Neural cell (in vitro differentiated cells): ENCODE measurements around the gene GALNT2.

Experiments used
- EZH2 ChIP-seq: fragments of 200-600, 300-800 bp; shearing (Covaris generic), sonication (generic); IDR thresholded peaks from 2 replicates; pipeline ENCODE4 v1.6.1; 2014; ENCODE audit warnings: antibody characterized with exemption, low read length, borderline replicate concordance, mild to moderate bottlenecking; ENCODE audit not compliant: insufficient read depth, poor library complexity, severe bottlenecking
- MXI1 ChIP-seq: fragments of 450-650 bp; conservative IDR thresholded peaks from 2 replicates; pipeline ENCODE4 v1.6.1; 2014; ENCODE audit warnings: antibody characterized with exemption, mild to moderate bottlenecking; ENCODE audit not compliant: poor library complexity, severe bottlenecking
- POLR2AphosphoS5 ChIP-seq: IDR thresholded peaks from 2 replicates; pipeline ENCODE4 v1.6.1; 2012
- SMC3 ChIP-seq: fragments of 450-650 bp; conservative IDR thresholded peaks from 2 replicates; pipeline ENCODE4 v1.6.1; 2014; ENCODE audit warnings: antibody characterized with exemption, mild to moderate bottlenecking, moderate library complexity; ENCODE audit not compliant: poor library complexity
- TAF1 ChIP-seq: IDR thresholded peaks from 2 replicates; pipeline ENCODE4 v1.6.1; 2012; ENCODE audit warnings: low read depth
- TF ChIP-seq, protein P1 (sequence below): fragments of 450-650 bp; IDR thresholded peaks from 2 replicates; pipeline ENCODE4 v1.5.1; 2014; ENCODE audit warnings: antibody characterized with exemption, mild to moderate bottlenecking, moderate library complexity; ENCODE audit not compliant: poor library complexity, severe bottlenecking
- TF ChIP-seq, protein P2 (sequence below): IDR thresholded peaks from 2 replicates; pipeline ENCODE4 v1.6.1; 2012; ENCODE audit warnings: borderline replicate concordance

DNA sequence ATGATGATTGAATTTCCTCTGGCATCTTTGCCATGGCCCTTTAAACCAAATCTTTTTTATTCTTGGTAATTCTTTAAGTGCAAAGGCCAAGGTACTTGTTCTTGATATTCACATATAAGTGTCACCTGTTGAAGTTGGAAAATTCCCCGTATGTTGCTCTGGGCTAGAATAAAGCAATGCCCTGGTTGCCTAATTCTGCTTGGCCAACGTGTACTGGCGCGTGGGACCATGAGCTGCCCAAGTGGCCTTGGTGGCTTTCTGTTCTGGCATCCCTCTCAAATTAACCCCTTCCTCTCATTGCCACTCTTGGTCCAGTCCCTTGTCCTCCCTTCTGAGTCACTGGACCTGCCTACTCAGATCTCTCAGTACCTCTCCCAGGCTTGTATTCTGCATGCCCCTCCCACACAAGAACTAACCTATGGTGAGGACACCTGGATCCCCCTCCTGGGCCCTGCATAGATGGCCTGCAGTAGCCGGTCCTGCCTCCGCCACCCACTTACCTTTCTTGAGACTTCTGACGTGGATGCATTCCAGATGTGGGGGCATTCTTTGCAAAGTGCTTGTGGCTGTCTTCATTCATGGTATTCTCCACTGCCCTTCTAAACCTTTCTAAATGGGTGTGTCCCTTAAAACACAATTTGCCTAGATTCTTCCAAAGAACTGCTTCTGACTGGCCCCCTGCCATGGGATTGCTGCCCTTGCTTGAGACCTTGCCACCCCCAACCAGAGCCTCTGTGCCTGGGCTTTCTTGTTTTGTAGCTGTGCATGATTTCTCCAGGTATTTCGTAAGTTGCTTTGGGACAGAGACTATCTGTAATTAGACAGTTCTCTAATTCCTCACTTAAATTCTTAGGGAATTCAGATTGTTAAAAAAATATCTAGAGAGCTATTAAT is 152.4 kb downstream of the GALNT2 start:
- TF ChIP-seq POLR2AphosphoS5 (no peak), TAF1 (no peak), SMC3 (no peak), MXI1 (no peak), EZH2 (no peak)
- TF ChIP-seq, protein P1, sequence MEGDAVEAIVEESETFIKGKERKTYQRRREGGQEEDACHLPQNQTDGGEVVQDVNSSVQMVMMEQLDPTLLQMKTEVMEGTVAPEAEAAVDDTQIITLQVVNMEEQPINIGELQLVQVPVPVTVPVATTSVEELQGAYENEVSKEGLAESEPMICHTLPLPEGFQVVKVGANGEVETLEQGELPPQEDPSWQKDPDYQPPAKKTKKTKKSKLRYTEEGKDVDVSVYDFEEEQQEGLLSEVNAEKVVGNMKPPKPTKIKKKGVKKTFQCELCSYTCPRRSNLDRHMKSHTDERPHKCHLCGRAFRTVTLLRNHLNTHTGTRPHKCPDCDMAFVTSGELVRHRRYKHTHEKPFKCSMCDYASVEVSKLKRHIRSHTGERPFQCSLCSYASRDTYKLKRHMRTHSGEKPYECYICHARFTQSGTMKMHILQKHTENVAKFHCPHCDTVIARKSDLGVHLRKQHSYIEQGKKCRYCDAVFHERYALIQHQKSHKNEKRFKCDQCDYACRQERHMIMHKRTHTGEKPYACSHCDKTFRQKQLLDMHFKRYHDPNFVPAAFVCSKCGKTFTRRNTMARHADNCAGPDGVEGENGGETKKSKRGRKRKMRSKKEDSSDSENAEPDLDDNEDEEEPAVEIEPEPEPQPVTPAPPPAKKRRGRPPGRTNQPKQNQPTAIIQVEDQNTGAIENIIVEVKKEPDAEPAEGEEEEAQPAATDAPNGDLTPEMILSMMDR, result no peak
- TF ChIP-seq, protein P2, sequence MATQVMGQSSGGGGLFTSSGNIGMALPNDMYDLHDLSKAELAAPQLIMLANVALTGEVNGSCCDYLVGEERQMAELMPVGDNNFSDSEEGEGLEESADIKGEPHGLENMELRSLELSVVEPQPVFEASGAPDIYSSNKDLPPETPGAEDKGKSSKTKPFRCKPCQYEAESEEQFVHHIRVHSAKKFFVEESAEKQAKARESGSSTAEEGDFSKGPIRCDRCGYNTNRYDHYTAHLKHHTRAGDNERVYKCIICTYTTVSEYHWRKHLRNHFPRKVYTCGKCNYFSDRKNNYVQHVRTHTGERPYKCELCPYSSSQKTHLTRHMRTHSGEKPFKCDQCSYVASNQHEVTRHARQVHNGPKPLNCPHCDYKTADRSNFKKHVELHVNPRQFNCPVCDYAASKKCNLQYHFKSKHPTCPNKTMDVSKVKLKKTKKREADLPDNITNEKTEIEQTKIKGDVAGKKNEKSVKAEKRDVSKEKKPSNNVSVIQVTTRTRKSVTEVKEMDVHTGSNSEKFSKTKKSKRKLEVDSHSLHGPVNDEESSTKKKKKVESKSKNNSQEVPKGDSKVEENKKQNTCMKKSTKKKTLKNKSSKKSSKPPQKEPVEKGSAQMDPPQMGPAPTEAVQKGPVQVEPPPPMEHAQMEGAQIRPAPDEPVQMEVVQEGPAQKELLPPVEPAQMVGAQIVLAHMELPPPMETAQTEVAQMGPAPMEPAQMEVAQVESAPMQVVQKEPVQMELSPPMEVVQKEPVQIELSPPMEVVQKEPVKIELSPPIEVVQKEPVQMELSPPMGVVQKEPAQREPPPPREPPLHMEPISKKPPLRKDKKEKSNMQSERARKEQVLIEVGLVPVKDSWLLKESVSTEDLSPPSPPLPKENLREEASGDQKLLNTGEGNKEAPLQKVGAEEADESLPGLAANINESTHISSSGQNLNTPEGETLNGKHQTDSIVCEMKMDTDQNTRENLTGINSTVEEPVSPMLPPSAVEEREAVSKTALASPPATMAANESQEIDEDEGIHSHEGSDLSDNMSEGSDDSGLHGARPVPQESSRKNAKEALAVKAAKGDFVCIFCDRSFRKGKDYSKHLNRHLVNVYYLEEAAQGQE, result no peak
